Limb (tissue), 2 donors: Measurements from ENCODE around the gene PPP1R14D.

Experiments used
- DNase-seq, 2 donors: peaks; one replicate each; pipeline ENCODE4 v3.0.0-alpha.2; 2016; ENCODE audit errors: extremely low spot score in 2 of 2

The PPP1R14D gene

GRCh38 chr15:40853241-40853890 lies 24.9 kb upstream of the PPP1R14D start:
- peak in 1 of 2 donors; percentile 20 for DNase-seq

GRCh38 chr15:40852529-40852928 lies 24.0 kb upstream of the PPP1R14D start:
- DNase-seq, result no peak

- no peak for DNase-seq
These were observed 22.1 kb upstream of the PPP1R14D start for GRCh38 chr15:40850576-40851112.

- no peak for DNase-seq
These were observed 18.9 kb upstream of the PPP1R14D start for GRCh38 chr15:40847223-40847961.

- DNase-seq, result no peak
These were observed 18.3 kb upstream of the PPP1R14D start for GRCh38 chr15:40846841-40847222.

- DNase-seq, result no peak
These were observed 17.2 kb upstream of the PPP1R14D start for GRCh38 chr15:40845511-40846284.

GRCh38 chr15:40845036-40845435 lies 16.5 kb upstream of the PPP1R14D start:
- no peak for DNase-seq

- DNase-seq, result peak in 1 of 2 donors; percentile 58
These were observed 16.2 kb upstream of the PPP1R14D start for GRCh38 chr15:40844696-40845030.

GRCh38 chr15:40843885-40844695 lies 15.6 kb upstream of the PPP1R14D start, which contains the start of gene SPINT1:
SPINT1 (plus strand) TSS chr15:40844048; CDS start chr15:40844555, 507 bp downstream.
- DNase-seq, result no peak

- no peak for DNase-seq
These were observed 14.9 kb upstream of the PPP1R14D start for GRCh38 chr15:40843261-40843884.

GRCh38 chr15:40841741-40842140 lies 13.2 kb upstream of the PPP1R14D start:
- DNase-seq, result no peak

- no peak for DNase-seq
These were observed 10.2 kb upstream of the PPP1R14D start for GRCh38 chr15:40838756-40839155.

GRCh38 chr15:40836020-40836419 lies 7.5 kb upstream of the PPP1R14D start:
- DNase-seq, result no peak

GRCh38 chr15:40832903-40833302 lies 4.4 kb upstream of the PPP1R14D start:
- no peak for DNase-seq

- no peak for DNase-seq
These were observed 3.4 kb upstream of the PPP1R14D start for GRCh38 chr15:40831861-40832260.

- no peak for DNase-seq
These were observed 2.4 kb upstream of the PPP1R14D start for GRCh38 chr15:40830884-40831283.

GRCh38 chr15:40829115-40829514 lies 607 bp upstream of the PPP1R14D start:
- DNase-seq, result no peak

GRCh38 chr15:40826423-40827075 lies 2.0 kb downstream of the PPP1R14D start:
- no peak for DNase-seq

GRCh38 chr15:40825661-40826422 lies 2.7 kb downstream of the PPP1R14D start:
- DNase-seq, result no peak
